ENCODE measurements around the gene SPACA6. TPM values are rescaled to one million over a fixed set of nuclear protein-coding genes. Genes with fewer than 3 reads are reported as not detected.
A peak's percentile ranks its signal among the peaks of the same experiment; 100 is the strongest.
"Not testable (repeated sequence)": the region's sequence is repeated elsewhere in the genome, so short reads cannot be mapped to it uniquely, and the experiment has no call there.

The SPACA6 gene, protein sequence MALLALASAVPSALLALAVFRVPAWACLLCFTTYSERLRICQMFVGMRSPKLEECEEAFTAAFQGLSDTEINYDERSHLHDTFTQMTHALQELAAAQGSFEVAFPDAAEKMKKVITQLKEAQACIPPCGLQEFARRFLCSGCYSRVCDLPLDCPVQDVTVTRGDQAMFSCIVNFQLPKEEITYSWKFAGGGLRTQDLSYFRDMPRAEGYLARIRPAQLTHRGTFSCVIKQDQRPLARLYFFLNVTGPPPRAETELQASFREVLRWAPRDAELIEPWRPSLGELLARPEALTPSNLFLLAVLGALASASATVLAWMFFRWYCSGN
- 6.3 TPM for total RNA-seq
- polyA plus RNA-seq, result 19.3 TPM

- no peak for DNase-seq (ENCODE audit: extremely low spot score)
- Histone ChIP-seq H3K36me3 (ENCODE audit: insufficient read depth) (no peaks in the 10 kb centered on the region), H3K27ac (ENCODE audit: low read depth) (no peak within 1 kb of the TSS), H3K4me1 (ENCODE audit: insufficient read depth) (no peaks in the 10 kb centered on the region), H3K4me3 (ENCODE audit: low read depth, low read length) (no peak within 1 kb of the TSS)
- WGBS, result 76% methylated on average over 8 of the region's 8 CpGs
These were observed at the start of gene SPACA6 for GRCh38 chr19:51693260-51693659. TSS of gene SPACA6 (plus strand) at chr19:51693330. CDS start at chr19:51693527, 197 bp downstream.

GRCh38 chr19:51644636-51645271, 48.4 kb upstream of the SPACA6 start:
- Histone ChIP-seq H3K27ac (ENCODE audit: low read depth) (no peak overlapping the region), H3K36me3 (ENCODE audit: insufficient read depth) (no peaks in the 10 kb centered on the region), H3K4me3 (ENCODE audit: low read depth, low read length) (no peak overlapping the region), H3K4me1 (ENCODE audit: insufficient read depth) (no peaks in the 10 kb centered on the region)
- 29% methylated on average over 11 of the region's 11 CpGs for WGBS
- no peak for DNase-seq (ENCODE audit: extremely low spot score)

DNA sequence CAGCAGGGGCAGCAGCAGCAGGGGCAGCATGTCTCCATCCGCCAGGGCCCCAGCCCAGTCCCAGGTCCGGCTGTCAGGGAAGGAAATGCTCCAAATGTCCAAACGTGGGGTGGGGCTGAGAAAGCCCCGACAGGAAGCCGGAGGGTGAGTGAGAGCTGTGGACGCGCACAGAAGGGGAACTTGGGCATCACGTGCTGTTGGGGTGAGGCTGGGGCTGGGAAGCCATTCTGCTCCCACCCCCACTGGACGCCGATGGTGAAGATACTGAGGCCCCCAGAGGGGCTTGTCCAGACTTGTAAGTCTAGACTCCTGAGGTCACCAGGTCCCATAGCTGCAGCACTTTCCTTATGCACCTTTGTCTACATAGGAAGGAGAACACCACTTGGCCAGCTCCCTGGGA, 46.4 kb upstream of the SPACA6 start, which contains the start of gene SIGLEC14:
Gene SIGLEC14, minus strand, starts transcription at position 96 of the 400 bp plus-strand sequence. Its CDS starts 66 bp downstream, at position 30.
- not testable (repeated sequence) for DNase-seq (ENCODE audit: extremely low spot score); H3K27ac ChIP-seq (ENCODE audit: low read depth); H3K4me1 ChIP-seq (ENCODE audit: insufficient read depth); H3K4me3 ChIP-seq (ENCODE audit: low read depth, low read length); H3K36me3 ChIP-seq (ENCODE audit: insufficient read depth)
- 18% methylated on average over 3 of the region's 10 CpGs for WGBS

- WGBS, result 91% methylated on average over 6 of the region's 6 CpGs
- H3K36me3 ChIP-seq (ENCODE audit: insufficient read depth), result no peaks in the 10 kb centered on the region
These were observed 45.8 kb upstream of the SPACA6 start for GRCh38 chr19:51647318-51647717.

DNA sequence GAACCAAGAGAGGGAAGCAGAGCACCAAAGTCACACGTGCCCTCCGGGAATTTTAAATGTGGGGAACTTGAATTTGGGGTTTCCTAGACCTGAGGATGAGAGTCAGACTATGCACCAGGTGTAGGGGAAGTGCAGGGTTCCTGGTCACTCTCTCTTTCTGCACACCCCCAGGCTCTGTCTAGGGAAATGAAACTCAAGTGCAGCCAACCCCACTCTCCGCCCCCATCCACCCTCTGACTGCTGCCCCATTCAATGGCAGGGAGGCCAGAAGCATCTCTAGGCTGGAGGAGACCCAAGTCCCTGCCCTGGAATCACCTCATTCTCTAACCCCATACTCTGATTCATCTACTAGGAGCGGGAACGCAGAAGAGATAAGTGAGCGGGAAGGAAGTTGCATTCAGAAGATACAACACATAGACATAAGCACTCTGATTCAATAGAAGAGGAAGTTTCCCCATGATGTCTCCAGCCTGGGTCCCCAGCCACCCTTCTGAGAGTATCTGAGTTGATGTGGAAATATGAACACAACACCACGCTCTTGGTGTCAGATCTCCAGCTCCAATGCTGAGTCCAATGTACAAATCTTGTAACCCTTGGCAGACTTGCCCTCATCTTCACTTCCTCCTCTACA, 41.8 kb upstream of the SPACA6 start:
- no peaks in the 10 kb centered on the region for H3K36me3 ChIP-seq (ENCODE audit: insufficient read depth)
- H3K4me3 ChIP-seq (ENCODE audit: low read depth, low read length), result no peak overlapping the region
- WGBS, result 74% methylated on average over 7 of the region's 7 CpGs
- H3K27ac ChIP-seq (ENCODE audit: low read depth), result no peak overlapping the region
- no peaks in the 10 kb centered on the region for H3K4me1 ChIP-seq (ENCODE audit: insufficient read depth)
- no peak for DNase-seq (ENCODE audit: extremely low spot score)

More at GRCh38 chr19:51647318-51647717, 45.8 kb upstream of the SPACA6 start:
- no peak for DNase-seq (ENCODE audit: extremely low spot score)
- H3K4me3 ChIP-seq (ENCODE audit: low read depth, low read length), result no peak overlapping the region
- no peak overlapping the region for H3K27ac ChIP-seq (ENCODE audit: low read depth)
- no peaks in the 10 kb centered on the region for H3K4me1 ChIP-seq (ENCODE audit: insufficient read depth)

- no peak overlapping the region for H3K27ac ChIP-seq (ENCODE audit: low read depth)
- H3K36me3 ChIP-seq (ENCODE audit: insufficient read depth), result no peaks in the 10 kb centered on the region
- WGBS, result 43% methylated on average over 4 of the region's 4 CpGs
- H3K4me3 ChIP-seq (ENCODE audit: low read depth, low read length), result no peak overlapping the region
- no peaks in the 10 kb centered on the region for H3K4me1 ChIP-seq (ENCODE audit: insufficient read depth)
- no peak for DNase-seq (ENCODE audit: extremely low spot score)
These were observed 40.9 kb upstream of the SPACA6 start for GRCh38 chr19:51652266-51652665.

- no peak for DNase-seq (ENCODE audit: extremely low spot score)
- H3K4me3 ChIP-seq (ENCODE audit: low read depth, low read length), result no peak overlapping the region
- no peaks in the 10 kb centered on the region for H3K4me1 ChIP-seq (ENCODE audit: insufficient read depth)
- no peaks in the 10 kb centered on the region for H3K36me3 ChIP-seq (ENCODE audit: insufficient read depth)
- H3K27ac ChIP-seq (ENCODE audit: low read depth), result no peak overlapping the region
- 53% methylated on average over 2 of the region's 2 CpGs for WGBS
These were observed 40.0 kb upstream of the SPACA6 start for GRCh38 chr19:51653162-51653561.

DNA sequence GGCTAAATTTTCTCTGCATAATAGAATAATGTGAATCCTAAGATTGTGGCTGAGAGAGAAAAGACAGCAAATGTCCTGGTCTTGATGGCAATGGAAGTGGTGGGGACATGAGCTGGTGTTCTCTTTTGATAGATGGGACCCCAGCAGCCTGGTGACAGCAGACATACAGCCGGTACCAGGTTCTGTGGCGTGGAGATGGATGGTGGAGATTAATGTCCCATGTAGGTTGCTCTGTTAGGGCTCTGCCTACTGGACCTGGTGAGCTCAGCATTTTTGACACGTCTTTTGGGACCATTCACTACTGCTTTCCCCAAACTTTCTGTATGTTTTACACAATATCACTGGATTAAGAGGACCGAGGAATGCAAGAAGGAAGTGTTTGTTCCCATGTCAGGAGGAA, 38.3 kb upstream of the SPACA6 start:
- DNase-seq (ENCODE audit: extremely low spot score), result no peak
- WGBS, result 69% methylated on average over 4 of the region's 4 CpGs
- H3K4me1 ChIP-seq (ENCODE audit: insufficient read depth), result no peaks in the 10 kb centered on the region
- no peaks in the 10 kb centered on the region for H3K36me3 ChIP-seq (ENCODE audit: insufficient read depth)
- H3K4me3 ChIP-seq (ENCODE audit: low read depth, low read length), result no peak overlapping the region
- H3K27ac ChIP-seq (ENCODE audit: low read depth), result no peak overlapping the region

DNA sequence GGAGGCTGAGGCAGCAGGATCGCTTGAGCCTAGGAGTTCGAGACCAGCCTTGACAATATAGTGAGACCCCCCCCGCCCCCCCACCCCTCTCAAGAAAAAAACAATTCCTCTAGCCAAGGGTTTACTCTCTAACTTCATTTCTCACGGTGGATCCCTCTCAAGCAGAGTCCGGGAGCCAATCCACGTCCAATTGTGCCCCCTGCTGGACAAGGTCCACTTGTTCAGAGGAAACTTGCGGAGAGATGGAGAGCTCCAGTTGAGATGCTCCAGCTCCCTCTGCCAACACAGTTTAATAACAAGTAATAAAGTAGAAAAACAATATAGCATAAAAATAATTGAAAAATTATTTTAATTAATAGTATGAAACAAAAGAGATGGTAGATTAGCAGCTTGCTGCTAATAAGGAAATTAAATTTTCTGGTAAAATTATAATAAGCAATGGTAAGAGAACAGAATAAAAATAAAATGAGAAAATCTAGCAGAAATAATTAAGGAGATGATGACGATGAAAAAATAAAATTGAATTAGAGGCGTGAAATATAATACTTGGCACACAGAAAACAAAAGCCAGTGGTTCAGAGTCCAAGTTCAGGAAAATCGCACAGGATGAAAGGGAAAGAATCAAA, 32.0 kb upstream of the SPACA6 start:
- WGBS, result 13% methylated on average over 10 of the region's 10 CpGs
- no peaks in the 10 kb centered on the region for H3K4me1 ChIP-seq (ENCODE audit: insufficient read depth)
- H3K27ac ChIP-seq (ENCODE audit: low read depth), result no peak overlapping the region
- no peaks in the 10 kb centered on the region for H3K36me3 ChIP-seq (ENCODE audit: insufficient read depth)
- H3K4me3 ChIP-seq (ENCODE audit: low read depth, low read length), result no peak overlapping the region
- DNase-seq (ENCODE audit: extremely low spot score), result peak; percentile 78

GRCh38 chr19:51663650-51664049, 29.5 kb upstream of the SPACA6 start:
- H3K27ac ChIP-seq (ENCODE audit: low read depth), result no peak overlapping the region
- H3K4me3 ChIP-seq (ENCODE audit: low read depth, low read length), result no peak overlapping the region
- H3K4me1 ChIP-seq (ENCODE audit: insufficient read depth), result no peaks in the 10 kb centered on the region
- no peak for DNase-seq (ENCODE audit: extremely low spot score)
- WGBS, result 57% methylated on average over 3 of the region's 3 CpGs
- H3K36me3 ChIP-seq (ENCODE audit: insufficient read depth), result no peaks in the 10 kb centered on the region

DNA sequence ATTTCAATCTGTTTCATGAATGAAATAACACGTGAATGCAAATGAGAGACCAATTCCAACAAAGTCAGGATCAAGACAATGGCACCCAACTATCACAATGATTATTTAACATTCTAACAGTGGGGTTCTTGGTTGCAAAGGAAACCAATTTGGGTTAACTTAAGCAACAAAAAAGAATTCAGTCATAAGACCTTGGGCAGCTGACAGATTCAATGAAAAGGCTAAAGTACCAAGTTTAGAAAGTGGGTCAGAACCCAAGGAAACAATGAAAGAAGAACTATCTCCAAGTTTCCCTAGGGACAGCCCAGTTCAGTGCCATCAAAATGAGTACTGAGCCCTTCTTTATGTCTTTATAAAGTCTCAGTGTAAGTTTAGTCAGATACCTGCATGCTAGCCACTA, 29.0 kb upstream of the SPACA6 start:
- no peak for DNase-seq (ENCODE audit: extremely low spot score)
- Histone ChIP-seq H3K36me3 (ENCODE audit: insufficient read depth) (no peaks in the 10 kb centered on the region), H3K4me1 (ENCODE audit: insufficient read depth) (no peaks in the 10 kb centered on the region), H3K4me3 (ENCODE audit: low read depth, low read length) (no peak overlapping the region), H3K27ac (ENCODE audit: low read depth) (no peak overlapping the region)
- 23% methylated on average over 1 of the region's 1 CpG for WGBS

DNA sequence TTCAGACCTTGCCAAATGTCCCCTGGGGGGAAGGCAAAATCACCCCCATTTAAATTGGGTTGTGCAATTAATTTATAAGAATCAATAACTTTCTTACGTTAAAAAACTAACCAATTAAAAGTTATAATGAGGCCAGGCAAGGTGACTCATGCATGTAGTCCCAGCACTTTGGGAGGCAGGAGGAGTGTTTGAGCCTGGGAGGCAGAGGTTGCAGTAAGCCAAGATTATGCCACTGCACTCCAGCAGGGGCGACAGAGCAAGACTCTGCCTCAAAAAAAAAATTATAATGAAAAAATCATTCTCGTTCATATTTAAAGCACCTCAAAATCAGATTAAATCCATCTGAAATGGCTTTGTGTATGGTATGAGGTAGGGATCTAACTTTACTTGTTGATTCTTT, 28.1 kb upstream of the SPACA6 start:
- DNase-seq (ENCODE audit: extremely low spot score), result no peak
- Histone ChIP-seq H3K27ac (ENCODE audit: low read depth) (no peak overlapping the region), H3K4me1 (ENCODE audit: insufficient read depth) (no peaks in the 10 kb centered on the region), H3K4me3 (ENCODE audit: low read depth, low read length) (no peak overlapping the region), H3K36me3 (ENCODE audit: insufficient read depth) (no peaks in the 10 kb centered on the region)
- WGBS, result 55% methylated on average over 3 of the region's 3 CpGs

DNA sequence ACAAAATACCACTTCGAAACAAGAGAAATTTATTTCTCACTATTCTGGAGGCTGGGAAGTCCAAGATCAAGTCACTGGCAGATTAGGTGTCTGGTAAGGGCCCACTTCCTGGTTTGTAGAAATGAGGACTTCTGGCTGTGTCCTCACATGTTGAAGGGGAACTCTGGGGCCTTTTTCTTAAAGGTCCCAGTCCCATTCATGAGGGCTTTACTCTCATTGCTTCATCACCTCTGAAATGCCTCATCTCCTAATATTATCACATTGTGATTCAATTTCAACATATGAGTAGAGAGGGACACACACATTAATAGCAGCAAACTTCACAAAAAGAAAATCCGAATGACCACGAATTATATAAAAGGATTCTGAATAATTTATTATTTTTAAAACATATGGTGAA, 24.9 kb upstream of the SPACA6 start:
- WGBS, result 75% methylated on average over 3 of the region's 3 CpGs
- no peaks in the 10 kb centered on the region for H3K4me1 ChIP-seq (ENCODE audit: insufficient read depth)
- no peaks in the 10 kb centered on the region for H3K36me3 ChIP-seq (ENCODE audit: insufficient read depth)
- H3K4me3 ChIP-seq (ENCODE audit: low read depth, low read length), result no peak overlapping the region
- DNase-seq (ENCODE audit: extremely low spot score), result no peak
- H3K27ac ChIP-seq (ENCODE audit: low read depth), result no peak overlapping the region

All from urinary bladder (tissue), 4 donors.